SK-N-DZ (cell line): Measurements from ENCODE around the gene RPS10.
"Not testable (repeated sequence)": the region's sequence is repeated elsewhere in the genome, so short reads cannot be mapped to it uniquely, and the experiment has no call there.

Experiments used
- DNase-seq: peaks from one replicate; pipeline ENCODE4 v3.0.0-alpha.2; 2015; ENCODE audit warnings: low spot score

Gene RPS10

GRCh38 chr6:34373511-34373910 lies 52.4 kb downstream of the RPS10 start:
- no peak for DNase-seq

DNA sequence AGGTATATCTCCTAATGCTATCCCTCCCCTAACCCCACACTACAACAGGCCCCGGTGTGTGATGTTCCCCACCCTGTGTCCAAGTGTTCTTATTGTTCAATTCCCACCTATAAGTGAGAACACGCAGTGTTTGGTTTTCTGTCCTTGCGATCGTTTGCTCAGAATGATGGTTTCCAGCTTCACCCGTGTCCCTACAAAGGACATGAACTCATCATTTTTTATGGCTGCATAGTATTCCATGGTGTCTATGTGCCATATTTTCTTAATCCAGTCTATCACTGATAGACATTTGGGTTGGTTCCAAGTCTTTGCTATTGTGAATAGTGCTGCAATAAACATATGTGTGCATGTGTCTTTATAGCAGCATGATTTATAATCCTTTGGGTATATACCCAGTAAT lies 54.0 kb downstream of the RPS10 start:
- DNase-seq, result not testable (repeated sequence)

DNA sequence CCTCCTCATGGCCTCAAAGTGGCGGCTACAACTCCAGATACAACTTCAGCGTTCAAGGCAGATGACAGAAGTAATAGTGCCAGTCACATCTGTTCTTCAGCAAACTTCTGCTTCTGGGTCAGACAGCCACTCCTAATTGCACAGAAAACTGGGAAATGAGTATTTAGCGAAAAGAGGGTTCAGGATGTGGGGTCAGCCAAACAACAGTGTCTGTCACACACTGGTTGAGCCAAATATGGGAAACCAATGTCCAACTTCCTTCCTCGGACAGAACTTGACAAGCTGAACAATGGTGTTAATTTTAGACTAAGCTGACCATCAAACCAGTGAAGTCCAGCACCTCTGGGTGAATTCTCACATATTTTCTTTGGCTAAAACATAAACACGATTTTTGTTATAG lies 55.5 kb downstream of the RPS10 start:
- DNase-seq, result no peak

GRCh38 chr6:34369385-34369784 lies 56.5 kb downstream of the RPS10 start:
- DNase-seq, result no peak
